Endothelial cell of umbilical vein (primary cell): ENCODE data around the gene DEK. TPM values are rescaled to one million over a fixed set of nuclear protein-coding genes. Genes with fewer than 3 reads are reported as not detected.

Source experiments
- BruUV-seq: library from RNA; stranded (reverse); fragments of 400-500 nt; replicated peaks from 2 replicates; lab custom pipeline; 2021; lab: Mats Ljungman, UMichigan
- CTCF ChIA-PET: fragments of 300-600, 350-600 bp; sonication (Branson Sonifier 250); formaldehyde crosslinking; loops from one replicate; lab custom pipeline; 2021; ENCODE audit warnings: antibody characterized with exemption, inconsistent platforms; lab: Charles Lee
- POLR2A ChIA-PET: fragments of 300-600, 350-600 bp; sonication (Branson Sonifier 250); formaldehyde crosslinking; loops from one replicate; lab custom pipeline; 2021; ENCODE audit warnings: antibody characterized with exemption, inconsistent platforms; lab: Charles Lee
- DNase-seq: peaks from one replicate; pipeline ENCODE4 v3.0.0-alpha.2; 2011; ENCODE audit warnings: low read depth, low spot score
- FAIRE-seq: peaks from 2 replicates; lab custom pipeline; 2011; peaks lifted over from hg19 to GRCh38; lab: Jason Lieb, UNC
- H2AFZ ChIP-seq: 2 replicates; pipeline ENCODE4 v1.6.0; 2012; ENCODE audit warnings: low read depth, low read length, control low read depth, inconsistent platforms
- H3K27ac ChIP-seq: 2 replicates; pipeline ENCODE4 v1.5.1; 2011; ENCODE audit warnings: low read depth, mild to moderate bottlenecking, control low read depth, low read length, moderate library complexity; ENCODE audit not compliant: insufficient read depth
- H3K27me3 ChIP-seq, 2 experiments: 2 replicates each; pipeline versions ENCODE4 v1.6.0 to v1.6.1; 2011; ENCODE audit warnings: low read length in 2 of 2, mixed read lengths in 1 of 2; ENCODE audit not compliant: control insufficient read depth in 2 of 2, insufficient read depth in 2 of 2
- H3K36me3 ChIP-seq, 2 experiments: 2 replicates in 1 of 2; 3 replicates in 1 of 2; pipeline ENCODE4 v1.5.1; 2011; ENCODE audit warnings: low read length in 2 of 2, mild to moderate bottlenecking in 1 of 2, moderate library complexity in 1 of 2; ENCODE audit not compliant: control insufficient read depth in 2 of 2, insufficient read depth in 2 of 2; ENCODE audit errors: extremely low read depth in 1 of 2
- H3K4me1 ChIP-seq: 3 replicates; pipeline ENCODE4 v1.5.1; 2011; ENCODE audit warnings: mild to moderate bottlenecking, low read length; ENCODE audit not compliant: control insufficient read depth, insufficient read depth; ENCODE audit errors: extremely low read depth
- H3K4me2 ChIP-seq: 2 replicates; pipeline ENCODE4 v1.6.1; 2011; ENCODE audit warnings: low read length, control low read depth, mixed read lengths; ENCODE audit not compliant: insufficient read depth
- H3K4me3 ChIP-seq, 3 experiments: fragments of 200-600 bp in 1 of 3; sonication (generic), shearing (Covaris generic) in 1 of 3; replicated peaks in 1 of 3; 2 replicates each; pipeline ENCODE4 v1.5.1; 2011 to 2016; ENCODE audit warnings: control low read depth in 3 of 3, low read length in 3 of 3, mild to moderate bottlenecking in 2 of 3, inconsistent platforms in 1 of 3, low read depth in 1 of 3, moderate library complexity in 1 of 3; ENCODE audit not compliant: insufficient read depth in 1 of 3
- H3K79me2 ChIP-seq: 2 replicates; pipeline ENCODE4 v1.6.0; 2012; ENCODE audit warnings: low read length, inconsistent platforms; ENCODE audit not compliant: control insufficient read depth, insufficient read depth
- H3K9ac ChIP-seq: replicated peaks from 2 replicates; pipeline ENCODE3; 2011; ENCODE audit warnings: low read length, control low read depth; ENCODE audit not compliant: insufficient read depth; ENCODE audit errors: extremely low read depth
- H3K9me1 ChIP-seq: replicated peaks from 3 replicates; pipeline ENCODE4 v1.6.0; 2011; ENCODE audit warnings: mild to moderate bottlenecking, low read length; ENCODE audit not compliant: control insufficient read depth, insufficient read depth; ENCODE audit errors: extremely low read depth
- H3K9me3 ChIP-seq: replicated peaks from 2 replicates; pipeline ENCODE4 v1.5.1; 2012; ENCODE audit warnings: low read length, inconsistent platforms; ENCODE audit not compliant: control insufficient read depth, insufficient read depth
- H4K20me1 ChIP-seq: replicated peaks from 2 replicates; pipeline ENCODE3; 2011; ENCODE audit warnings: mild to moderate bottlenecking, low read length; ENCODE audit not compliant: control insufficient read depth, insufficient read depth; ENCODE audit errors: extremely low read depth
- EZH2 ChIP-seq: IDR thresholded peaks from 2 replicates; pipeline ENCODE4 v1.6.1; 2012; ENCODE audit warnings: borderline replicate concordance, low read depth, mild to moderate bottlenecking, moderate library complexity, low read length, inconsistent platforms; ENCODE audit not compliant: severe bottlenecking
- FOS ChIP-seq: IDR thresholded peaks from 2 replicates; pipeline ENCODE4 v1.6.1; 2011; ENCODE audit warnings: mild to moderate bottlenecking, low read length, moderate library complexity, borderline replicate concordance; ENCODE audit not compliant: insufficient read depth
- GATA2 ChIP-seq: IDR thresholded peaks from 2 replicates; pipeline ENCODE4 v1.7.0; 2011; ENCODE audit warnings: low read depth, mild to moderate bottlenecking, moderate library complexity, mixed read lengths, low read length; ENCODE audit not compliant: insufficient read length, insufficient read depth
- JUN ChIP-seq: IDR thresholded peaks from 2 replicates; pipeline ENCODE4 v1.6.1; 2011; ENCODE audit warnings: borderline replicate concordance, low read depth; ENCODE audit not compliant: insufficient read length, insufficient read depth
- MYC ChIP-seq: IDR thresholded peaks from one replicate; pipeline ENCODE4 v1.6.1; 2011; ENCODE audit warnings: mild to moderate bottlenecking, low read depth, low read length
- POLR2A ChIP-seq: IDR thresholded peaks from 2 replicates; pipeline ENCODE4 v1.6.1; 2012; ENCODE audit warnings: low read depth, mild to moderate bottlenecking, control low read depth, low read length
- dilution Hi-C: fragments of 300-500 bp; cut with MboI; formaldehyde crosslinking; loops from one replicate; pipeline ENCODE4 v1.15.0; 2019; ENCODE audit warnings: low sequenced_read_pairs; ENCODE audit not compliant: extremely low pct_ligation_motif_present
- intact Hi-C: fragments of 100-400 bp; cut with micrococcal nuclease; formaldehyde crosslinking; loops from one replicate; pipeline ENCODE4 v1.10.0; 2022
- polyA plus RNA-seq, 4 experiments: library from polyadenylated mRNA; depleted of rRNA in 3 of 4; stranded (reverse) in 3 of 4; unstranded in 1 of 4; fragments of >200 nt; gene quantifications; 2 replicates each; pipeline versions ENCODE4 v1.2.1 to v1.2.3, GENCODE V29; 2011 to 2012; ENCODE audit warnings: missing spikeins in 1 of 4
- total RNA-seq: library from RNA; stranded (reverse); gene quantifications from 2 replicates; pipeline ENCODE4 v1.2.3, GENCODE V29; 2021
- TF ChIP-seq, protein P1 (sequence below), 2 donors: IDR thresholded peaks; 1 replicate in 1 of 2; 2 replicates in 1 of 2; pipeline ENCODE4 v1.5.1; 2011; ENCODE audit warnings: low read length in 2 of 2, mild to moderate bottlenecking in 2 of 2, moderate library complexity in 2 of 2, control low read depth in 1 of 2, inconsistent platforms in 1 of 2, low read depth in 1 of 2; ENCODE audit not compliant: insufficient read depth in 1 of 2; ENCODE audit errors: extremely low read depth in 1 of 2

The DEK gene
- total and polyA plus RNA-seq, 2 donors (not counting 3 experiments of a cell fraction or from before 2014, with no cell fraction given): 19.0 to 120 TPM

DNA sequence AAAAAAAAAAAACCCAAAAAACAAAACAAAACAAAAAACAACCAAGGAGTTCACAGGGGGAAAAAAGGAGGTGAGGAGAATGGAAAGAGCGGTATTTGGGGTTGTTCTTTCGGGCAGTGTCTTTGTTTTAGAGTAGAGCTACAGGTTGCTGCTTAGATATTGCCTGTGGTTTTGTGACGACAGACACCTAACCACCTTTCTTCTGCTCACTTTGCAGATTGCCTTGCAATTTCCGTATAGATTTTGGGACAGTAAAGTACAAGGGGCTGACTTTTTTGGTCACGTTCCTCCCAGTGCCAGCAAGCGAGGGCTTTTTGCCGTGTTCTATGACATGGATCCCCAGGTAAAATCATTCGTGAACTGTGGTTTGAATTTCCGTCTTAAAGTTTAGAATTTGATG, 50.9 kb downstream of the DEK start:
- dilution Hi-C loops: no loop called here

DNA sequence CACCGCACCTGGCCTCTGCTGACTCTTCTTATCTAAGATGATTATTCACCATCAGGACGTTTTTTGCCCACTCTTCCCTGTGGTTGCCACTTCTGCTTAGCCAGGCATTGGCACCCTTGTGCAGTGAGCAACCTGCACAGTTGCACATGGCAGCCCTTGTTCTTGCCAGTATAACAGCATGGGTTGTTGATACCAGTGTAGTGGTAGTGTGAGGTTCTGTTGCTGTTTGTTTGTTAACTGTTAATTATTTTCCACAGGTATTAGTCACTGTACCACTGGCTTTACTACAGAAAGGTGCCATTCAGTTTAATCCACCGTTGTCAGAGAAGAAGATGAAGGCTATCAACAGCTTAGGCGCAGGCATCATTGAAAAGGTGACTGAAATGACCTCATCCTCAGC, 52.1 kb downstream of the DEK start:
- FAIRE-seq: no peak
- BruUV-seq: no TSS peak
- Histone ChIP-seq H3K27me3 (no peaks in the 10 kb centered on the region), H2AFZ (no peak overlapping the region), H3K4me3 (no peak overlapping the region), H3K4me1 (no peaks in the 10 kb centered on the region), H3K9me3 (no peaks in the 10 kb centered on the region), H3K79me2 (no peaks in the 10 kb centered on the region), H3K4me2 (no peak overlapping the region), H4K20me1 (no peaks in the 10 kb centered on the region), H3K36me3 (no peaks in the 10 kb centered on the region), H3K9me1 (no peaks in the 10 kb centered on the region), H3K9ac (no peak overlapping the region), H3K27ac (no peak overlapping the region)
- ChIA-PET POLR2A (no interaction called here), CTCF (no interaction called here)
- no peak for DNase-seq
- TF ChIP-seq FOS (no peak), EZH2 (no peak), JUN (no peak)
- intact Hi-C loops (no loop called here), dilution Hi-C loops (no loop called here)

More for the DNA sequence above, 50.9 kb downstream of the DEK start:
- no peaks in the 10 kb centered on the region for H3K79me2 ChIP-seq
- no peaks in the 10 kb centered on the region for H3K36me3 ChIP-seq
- POLR2A ChIA-PET: no interaction called here
- no peak overlapping the region for H3K4me3 ChIP-seq
- H3K4me1 ChIP-seq: no peaks in the 10 kb centered on the region
- intact Hi-C loops: no loop called here
- no peak overlapping the region for H3K4me2 ChIP-seq
- H2AFZ ChIP-seq: no peak overlapping the region
- no peaks in the 10 kb centered on the region for H3K9me3 ChIP-seq
- CTCF ChIA-PET: no interaction called here
- TF ChIP-seq FOS (no peak), MYC (no peak), JUN (no peak), GATA2 (no peak), POLR2A (no peak)
- TF ChIP-seq, protein P1, sequence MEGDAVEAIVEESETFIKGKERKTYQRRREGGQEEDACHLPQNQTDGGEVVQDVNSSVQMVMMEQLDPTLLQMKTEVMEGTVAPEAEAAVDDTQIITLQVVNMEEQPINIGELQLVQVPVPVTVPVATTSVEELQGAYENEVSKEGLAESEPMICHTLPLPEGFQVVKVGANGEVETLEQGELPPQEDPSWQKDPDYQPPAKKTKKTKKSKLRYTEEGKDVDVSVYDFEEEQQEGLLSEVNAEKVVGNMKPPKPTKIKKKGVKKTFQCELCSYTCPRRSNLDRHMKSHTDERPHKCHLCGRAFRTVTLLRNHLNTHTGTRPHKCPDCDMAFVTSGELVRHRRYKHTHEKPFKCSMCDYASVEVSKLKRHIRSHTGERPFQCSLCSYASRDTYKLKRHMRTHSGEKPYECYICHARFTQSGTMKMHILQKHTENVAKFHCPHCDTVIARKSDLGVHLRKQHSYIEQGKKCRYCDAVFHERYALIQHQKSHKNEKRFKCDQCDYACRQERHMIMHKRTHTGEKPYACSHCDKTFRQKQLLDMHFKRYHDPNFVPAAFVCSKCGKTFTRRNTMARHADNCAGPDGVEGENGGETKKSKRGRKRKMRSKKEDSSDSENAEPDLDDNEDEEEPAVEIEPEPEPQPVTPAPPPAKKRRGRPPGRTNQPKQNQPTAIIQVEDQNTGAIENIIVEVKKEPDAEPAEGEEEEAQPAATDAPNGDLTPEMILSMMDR (IDR thresholded peaks at IDR 0.05; ENCODE audit: extremely low read depth in 1 of 2, insufficient read depth in 1 of 2, low read depth in 1 of 2, low read length in 2 of 2): no peak
- H4K20me1 ChIP-seq: no peaks in the 10 kb centered on the region
- no peak overlapping the region for H3K9ac ChIP-seq
- no peaks in the 10 kb centered on the region for H3K9me1 ChIP-seq
- DNase-seq: no peak
- BruUV-seq: no TSS peak
- H3K27ac ChIP-seq: no peak overlapping the region
- no peaks in the 10 kb centered on the region for H3K27me3 ChIP-seq
- no peak for FAIRE-seq
